ENCODE measurements around the gene TFCP2L1.
"Not testable (repeated sequence)": the region's sequence is repeated elsewhere in the genome, so short reads cannot be mapped to it uniquely, and the experiment has no call there.

TFCP2L1 gene

DNA sequence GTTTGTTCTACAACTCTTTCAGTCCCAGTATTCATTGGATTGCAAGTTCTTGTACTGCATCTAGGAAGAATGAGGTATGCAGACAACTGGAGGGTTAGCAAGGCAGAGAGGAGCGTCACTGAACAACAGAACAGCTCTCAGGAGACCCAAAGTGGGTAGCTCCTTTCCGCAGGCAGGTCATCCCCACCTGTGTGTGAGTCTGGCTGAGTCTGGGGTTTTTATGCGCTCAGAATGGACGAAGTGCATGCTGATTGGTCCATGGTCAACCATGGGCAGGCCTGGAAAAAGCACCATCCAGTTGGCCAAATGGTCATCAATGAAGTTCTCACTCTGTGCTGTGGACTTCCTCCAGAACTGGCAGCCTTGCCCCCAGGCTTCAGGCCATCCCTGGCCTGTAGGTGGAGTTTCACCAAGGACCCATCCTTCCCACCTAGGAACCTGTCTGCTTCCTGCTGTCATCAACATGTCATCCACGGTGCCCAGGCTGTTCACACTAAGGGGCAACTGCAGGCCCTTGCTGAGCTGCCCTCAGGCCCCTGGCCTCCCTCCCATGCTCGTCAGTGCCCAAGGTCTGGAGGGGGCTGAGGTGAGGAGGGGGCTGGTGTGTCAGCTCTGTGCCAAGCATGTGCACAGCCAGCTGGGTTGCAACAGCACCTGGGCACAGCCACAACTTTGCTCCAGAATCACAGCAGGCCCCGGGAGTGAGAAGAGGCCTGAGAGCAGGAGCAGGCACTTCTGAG, 11.1 kb upstream of the TFCP2L1 start:
- no peak for DNase-seq

GRCh38 chr2:121294881-121295840, 10.2 kb upstream of the TFCP2L1 start:
- no peak for DNase-seq

GRCh38 chr2:121293450-121294325, 8.7 kb upstream of the TFCP2L1 start:
- DNase-seq, result no peak

DNA sequence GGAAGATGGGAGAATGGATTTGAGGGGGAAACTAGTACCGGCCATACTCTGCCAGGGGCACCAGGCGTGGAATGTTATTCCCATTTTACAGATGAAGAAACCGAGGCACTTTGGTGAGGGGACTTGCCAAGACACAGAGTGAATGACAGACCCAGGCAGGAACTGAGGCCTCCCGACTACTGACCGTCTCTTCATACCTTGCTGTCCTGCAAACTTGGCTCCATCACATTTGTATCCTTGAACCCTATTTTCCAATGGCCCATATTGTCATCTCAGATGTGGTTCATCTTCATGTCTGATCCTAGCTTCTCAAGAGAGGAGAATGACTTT, 6.2 kb upstream of the TFCP2L1 start:
- no peak for DNase-seq

- DNase-seq, result no peak
Measured at GRCh38 chr2:121289271-121289670, 4.3 kb upstream of the TFCP2L1 start.

GRCh38 chr2:121288454-121289231, 3.6 kb upstream of the TFCP2L1 start:
- no peak for DNase-seq

DNA sequence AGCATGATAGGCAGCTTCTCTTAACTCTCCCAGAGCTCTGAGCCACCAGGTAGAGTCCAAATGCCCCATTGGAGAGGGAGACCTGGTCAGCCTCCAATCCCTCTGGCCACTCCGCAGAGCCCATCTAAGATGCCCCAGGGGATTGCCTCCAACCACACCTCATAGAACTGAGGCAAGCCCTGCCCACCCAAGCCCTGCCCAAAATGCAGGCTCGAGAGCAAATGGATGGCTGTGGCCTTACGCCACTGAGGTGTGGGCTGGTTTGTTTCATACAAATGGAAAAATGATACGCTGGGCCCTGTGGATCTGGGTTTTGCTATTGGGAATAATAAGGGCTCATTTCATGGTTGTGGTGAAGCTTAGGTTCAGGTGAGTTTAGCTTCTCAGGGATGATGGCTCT, 3.0 kb upstream of the TFCP2L1 start:
- no peak for DNase-seq

- no peak for DNase-seq
Measured at GRCh38 chr2:121287146-121287798, 2.3 kb upstream of the TFCP2L1 start.

DNA sequence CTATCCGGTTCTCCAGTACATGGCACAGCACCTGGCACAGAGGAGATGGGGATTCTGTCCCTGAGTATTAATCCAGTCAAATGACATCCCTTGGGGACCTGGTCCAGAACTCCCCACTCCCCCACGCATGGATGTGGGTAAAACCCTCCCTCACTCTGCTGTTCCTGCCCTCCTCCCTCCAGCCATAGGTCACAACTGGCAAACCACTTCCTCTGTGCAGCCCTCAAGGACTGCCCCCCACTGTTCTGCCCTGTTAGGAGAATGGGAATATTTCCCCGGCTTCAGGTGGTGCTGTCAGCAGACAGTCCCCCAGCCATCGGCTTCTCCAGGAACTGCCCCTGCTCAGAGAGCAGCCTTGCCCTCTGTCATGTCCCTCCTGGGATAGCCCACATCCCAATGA, 1.5 kb upstream of the TFCP2L1 start:
- no peak for DNase-seq

DNA sequence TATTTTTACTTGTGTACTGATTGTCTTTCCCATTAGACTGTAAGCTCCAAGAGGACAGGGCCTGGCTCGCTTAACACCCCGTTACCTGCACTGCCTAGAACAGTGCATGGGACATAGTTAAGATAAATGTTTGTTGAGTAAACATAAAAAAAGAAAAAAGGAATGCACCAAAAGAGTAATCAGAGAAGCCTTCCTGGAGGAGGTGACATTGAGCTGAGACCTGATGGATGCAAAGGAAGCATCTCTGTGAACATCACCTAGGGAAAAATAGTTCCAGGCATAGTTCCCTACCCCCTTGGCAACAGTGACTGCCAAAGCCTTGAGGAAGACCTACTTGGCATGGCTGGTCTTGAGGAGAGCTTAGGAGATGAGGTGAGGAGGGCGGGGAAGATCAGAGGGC, 924 bp upstream of the TFCP2L1 start:
- no peak for DNase-seq

DNA sequence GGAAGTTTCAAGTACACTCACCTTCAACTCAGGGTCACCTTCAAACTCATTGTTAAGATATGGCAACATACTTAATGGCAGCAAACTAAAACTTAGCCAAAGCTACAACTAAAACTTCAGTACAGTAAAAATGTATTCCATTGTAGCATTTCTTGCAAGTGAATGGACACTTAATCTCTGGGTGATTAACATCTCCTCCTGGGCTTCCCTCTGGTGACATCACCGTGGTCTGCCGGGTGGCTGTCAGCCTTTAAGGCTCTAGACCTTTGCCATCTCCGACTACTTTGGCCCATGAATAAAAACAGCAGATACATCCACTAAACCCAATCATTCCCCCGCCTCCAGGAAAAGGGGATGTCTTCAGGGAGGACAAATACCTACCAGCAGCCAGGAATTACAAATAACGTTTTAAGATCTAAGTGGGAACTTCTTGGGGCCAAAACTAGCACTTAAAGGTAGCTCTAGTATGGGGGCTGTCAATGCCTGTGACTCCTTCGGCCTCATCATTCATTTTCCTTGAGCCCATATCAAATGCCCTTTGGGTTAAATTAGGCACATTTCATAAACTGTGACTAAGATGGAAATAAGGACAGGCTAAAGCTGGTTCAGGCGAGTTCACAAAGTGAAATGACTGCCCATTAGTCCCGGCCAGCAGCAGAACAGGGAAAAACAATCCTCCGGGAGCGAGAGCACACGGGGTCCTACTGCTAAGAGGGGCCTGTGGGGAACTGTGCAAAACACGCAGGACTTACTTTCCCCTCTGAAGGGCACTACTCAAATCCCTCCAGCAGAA, 1.1 kb downstream of the TFCP2L1 start:
- DNase-seq, result no peak

DNA sequence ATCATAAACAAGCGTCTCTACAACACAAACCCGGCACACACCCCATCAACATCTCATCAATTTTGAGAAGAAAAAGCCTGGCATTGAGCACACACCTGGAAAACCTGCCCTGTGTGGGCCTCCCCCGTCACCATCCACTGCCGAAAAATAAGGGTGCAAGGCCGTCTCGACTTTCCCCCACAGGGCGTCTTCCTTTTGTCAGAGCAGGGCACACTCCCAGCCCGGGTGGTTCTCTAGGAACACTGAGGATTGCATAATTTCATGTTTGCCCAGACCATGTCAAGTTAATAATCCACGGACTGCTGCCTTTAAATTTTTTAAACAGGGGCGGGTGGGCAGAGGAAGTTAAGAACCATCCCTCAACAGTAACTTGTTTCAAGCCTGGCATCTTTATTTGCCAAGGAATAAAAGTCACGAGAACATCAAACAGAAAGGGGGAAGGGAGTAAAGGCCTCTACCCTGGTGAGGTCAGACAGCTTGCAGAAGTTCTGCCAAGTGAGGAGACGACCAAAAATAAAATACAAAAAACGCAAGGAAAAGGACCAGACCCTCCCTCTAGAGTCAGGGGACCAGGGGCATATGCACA, 2.1 kb downstream of the TFCP2L1 start:
- DNase-seq, result no peak

- DNase-seq, result no peak
Measured at GRCh38 chr2:121281694-121282093, 3.3 kb downstream of the TFCP2L1 start.

DNA sequence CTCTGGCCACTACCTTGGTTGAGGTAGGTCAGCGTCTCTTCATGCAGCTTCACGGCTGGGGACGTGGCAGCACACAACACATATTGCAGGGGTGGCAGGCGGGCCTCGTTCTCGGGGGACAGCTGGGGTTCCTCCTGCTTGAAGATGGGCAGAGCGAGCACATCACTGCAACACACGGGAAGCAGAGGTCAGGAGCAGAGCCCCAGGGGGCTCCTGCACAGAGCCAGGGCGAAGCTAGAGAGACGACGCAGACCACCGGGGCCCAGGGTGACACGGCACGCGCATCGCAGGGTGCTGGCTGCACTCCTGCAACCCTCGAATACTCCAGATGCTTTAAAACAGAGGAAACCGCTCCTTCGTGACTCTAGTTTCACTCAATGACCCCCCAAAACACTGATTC, 3.9 kb downstream of the TFCP2L1 start:
- DNase-seq, result no peak

- no peak for DNase-seq
Measured at GRCh38 chr2:121279476-121280220, 5.4 kb downstream of the TFCP2L1 start.

- no peak for DNase-seq
Measured at GRCh38 chr2:121276341-121276740, 8.7 kb downstream of the TFCP2L1 start.

DNA sequence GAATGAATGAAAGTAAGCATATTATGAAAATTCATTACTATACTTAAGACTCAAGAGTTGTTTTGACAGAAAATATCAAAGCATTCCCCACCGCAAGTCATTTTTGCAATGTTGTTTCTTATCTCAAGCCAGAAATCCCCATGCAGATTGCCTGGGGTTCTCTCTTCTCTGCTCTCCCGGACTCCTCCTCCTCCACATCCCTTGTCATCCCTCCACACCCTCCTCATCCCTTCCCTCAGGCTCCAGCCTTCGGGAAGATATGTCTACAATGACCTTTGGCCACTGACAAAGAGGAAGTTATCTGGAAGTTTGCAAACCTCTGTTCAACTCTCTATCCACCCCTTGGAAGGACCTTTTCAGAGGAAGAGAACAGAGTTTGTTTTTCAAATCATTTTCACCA, 11.9 kb downstream of the TFCP2L1 start:
- DNase-seq, result no peak

- no peak for DNase-seq
Measured at GRCh38 chr2:121272596-121272995, 12.4 kb downstream of the TFCP2L1 start.

- DNase-seq, result not testable (repeated sequence)
Measured at GRCh38 chr2:121269436-121269835, 15.6 kb downstream of the TFCP2L1 start.
